Raji (cell line): ENCODE measurements around the gene PYGM.
A peak's percentile ranks its signal among the peaks of the same experiment; 100 is the strongest.

Experiments
- POLR2A ChIP-seq: IDR thresholded peaks from 2 replicates; pipeline ENCODE4 v1.6.1; 2011; ENCODE audit warnings: low read depth, low read length, control low read depth; ENCODE audit not compliant: insufficient read depth

PYGM gene

DNA sequence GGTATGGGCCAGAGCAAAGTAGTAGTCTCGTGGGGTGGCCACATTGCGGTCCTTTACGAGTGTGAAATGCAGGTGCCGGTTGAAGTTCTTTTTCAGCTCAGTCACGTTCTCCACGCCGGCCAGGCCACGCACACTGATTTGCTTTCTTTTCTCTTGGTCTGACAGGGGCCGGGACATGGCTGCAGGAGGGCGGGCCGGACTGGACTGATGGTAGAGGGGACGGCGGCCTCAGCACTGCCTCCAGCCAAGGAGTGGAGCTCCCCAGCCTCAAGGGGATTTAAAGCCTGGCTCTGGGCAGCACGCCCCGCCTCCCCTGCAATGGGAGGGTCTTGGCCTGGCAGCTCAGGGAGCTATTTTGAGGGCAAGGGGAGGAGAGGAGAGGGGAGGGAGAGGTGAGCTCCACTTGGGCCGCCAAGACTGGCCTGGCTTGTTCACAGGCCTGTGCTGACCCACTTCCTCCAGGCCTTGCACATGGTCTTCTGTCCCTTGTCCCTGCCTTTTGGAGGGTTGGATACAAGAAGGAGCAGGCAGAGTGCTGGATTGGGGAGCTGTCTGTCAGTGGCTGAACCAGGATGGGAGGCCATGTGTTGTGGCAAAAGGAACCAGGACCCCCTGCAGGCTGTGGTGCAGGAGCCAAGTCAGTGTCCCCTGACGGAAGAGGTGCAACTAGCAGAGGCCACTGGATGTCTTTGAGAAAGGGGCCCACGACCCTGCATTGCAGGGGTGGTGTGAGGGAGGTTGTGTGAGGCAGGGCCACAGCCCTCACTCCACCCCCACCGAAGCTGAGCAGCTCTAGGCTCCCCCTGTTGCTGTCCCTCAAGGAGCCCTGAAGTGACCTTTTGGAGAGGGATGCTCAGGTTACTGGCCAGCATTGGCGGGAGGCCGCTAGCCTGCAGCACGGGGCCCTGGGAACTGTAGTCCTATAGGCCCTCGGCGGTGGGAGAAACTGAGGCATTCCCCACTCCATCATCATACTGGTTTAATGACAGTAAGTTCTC, at the start of gene PYGM:
Gene PYGM, minus strand, starts transcription at position 253 of the 998 bp plus-strand sequence. Its CDS starts 76 bp downstream, at position 177.
- no peak for TF ChIP-seq POLR2A

DNA sequence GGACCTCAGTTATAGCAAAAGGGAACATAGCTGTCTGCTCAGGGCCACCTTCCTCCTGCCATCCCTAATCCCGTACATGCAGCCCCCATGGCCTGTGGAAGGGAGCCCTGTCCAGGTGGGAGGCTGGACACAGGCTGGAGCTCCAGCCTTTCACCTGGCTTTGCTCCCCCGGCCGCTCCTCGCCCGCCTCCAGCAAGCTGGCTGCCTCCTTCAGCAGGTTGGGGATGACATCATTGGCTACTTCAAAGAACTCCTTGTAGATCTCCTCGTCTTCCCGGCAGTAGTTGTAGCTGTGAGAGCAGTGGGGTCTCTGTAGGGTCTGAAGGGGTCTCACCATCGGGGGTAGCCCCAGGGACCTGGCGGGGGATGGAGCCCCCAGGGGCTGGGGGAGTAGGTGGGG, 45.7 kb upstream of the PYGM start:
- no peak for TF ChIP-seq POLR2A

DNA sequence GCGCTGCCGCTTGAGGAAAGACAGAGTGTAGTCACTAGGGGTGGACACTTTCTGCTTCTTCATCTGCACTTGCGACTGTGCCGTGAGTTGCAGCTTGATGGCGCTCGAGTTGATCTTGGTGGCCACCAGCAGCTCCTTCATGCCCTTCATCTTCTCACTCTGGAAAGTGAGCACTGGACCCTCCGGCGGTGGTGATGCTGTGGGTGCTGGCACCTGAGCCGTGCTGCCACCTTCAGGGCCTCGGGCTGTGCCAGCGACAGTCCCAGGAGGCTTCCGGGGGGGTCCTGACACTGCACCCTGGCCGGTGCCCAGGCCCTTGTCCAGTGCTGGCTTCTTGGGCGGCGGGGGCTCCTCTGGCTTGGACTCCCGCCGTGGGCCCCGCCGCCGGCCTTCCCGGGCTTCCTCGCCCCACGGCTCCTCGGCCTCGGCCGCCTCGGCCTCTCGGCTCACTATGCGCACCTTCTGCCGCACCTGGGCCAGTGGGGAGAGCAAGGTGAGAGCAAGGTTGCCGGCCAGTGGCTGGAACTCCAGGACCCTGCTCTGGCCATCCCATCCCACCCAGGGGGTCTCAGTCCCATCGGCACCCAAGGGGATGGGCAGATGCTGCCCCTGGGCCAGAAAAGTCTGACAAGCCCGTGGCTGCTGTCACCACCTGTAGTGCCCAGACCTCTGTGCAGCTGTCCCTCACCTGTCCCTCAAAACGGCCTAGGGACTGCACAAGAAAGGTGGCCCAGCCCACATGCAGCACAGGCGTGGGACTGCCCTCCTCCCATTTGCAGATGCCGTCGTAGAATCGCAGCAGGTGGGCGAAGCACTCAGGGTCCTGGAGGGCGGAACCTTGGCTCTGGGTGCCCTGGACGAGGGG, 44.8 kb upstream of the PYGM start:
- TF ChIP-seq POLR2A, result no peak

DNA sequence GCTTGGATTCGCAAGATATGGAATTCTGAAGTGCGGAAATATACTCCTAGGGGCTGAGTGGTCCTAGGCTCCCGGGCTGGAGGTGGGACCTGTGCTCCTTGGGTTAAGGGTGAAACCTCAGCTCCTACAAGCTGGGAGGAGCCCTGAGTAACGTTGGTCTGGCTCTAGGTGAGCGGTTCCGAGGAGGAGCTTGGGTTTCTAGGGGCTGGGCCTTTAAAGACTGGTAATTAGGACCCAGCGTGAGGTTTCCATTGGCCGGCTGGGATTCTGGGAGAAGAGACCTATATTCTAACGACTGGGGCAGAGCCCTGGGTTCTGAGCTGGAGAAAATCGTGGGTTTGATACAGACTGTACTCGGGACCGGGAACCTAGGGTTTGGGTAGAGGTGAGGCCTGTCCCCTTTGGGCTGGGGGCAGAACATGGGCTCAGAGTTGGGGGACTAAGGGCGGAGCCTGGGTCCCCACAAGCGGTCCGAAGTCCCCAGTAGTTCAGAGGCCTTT, 44.1 kb upstream of the PYGM start:
- TF ChIP-seq POLR2A, result no peak

DNA sequence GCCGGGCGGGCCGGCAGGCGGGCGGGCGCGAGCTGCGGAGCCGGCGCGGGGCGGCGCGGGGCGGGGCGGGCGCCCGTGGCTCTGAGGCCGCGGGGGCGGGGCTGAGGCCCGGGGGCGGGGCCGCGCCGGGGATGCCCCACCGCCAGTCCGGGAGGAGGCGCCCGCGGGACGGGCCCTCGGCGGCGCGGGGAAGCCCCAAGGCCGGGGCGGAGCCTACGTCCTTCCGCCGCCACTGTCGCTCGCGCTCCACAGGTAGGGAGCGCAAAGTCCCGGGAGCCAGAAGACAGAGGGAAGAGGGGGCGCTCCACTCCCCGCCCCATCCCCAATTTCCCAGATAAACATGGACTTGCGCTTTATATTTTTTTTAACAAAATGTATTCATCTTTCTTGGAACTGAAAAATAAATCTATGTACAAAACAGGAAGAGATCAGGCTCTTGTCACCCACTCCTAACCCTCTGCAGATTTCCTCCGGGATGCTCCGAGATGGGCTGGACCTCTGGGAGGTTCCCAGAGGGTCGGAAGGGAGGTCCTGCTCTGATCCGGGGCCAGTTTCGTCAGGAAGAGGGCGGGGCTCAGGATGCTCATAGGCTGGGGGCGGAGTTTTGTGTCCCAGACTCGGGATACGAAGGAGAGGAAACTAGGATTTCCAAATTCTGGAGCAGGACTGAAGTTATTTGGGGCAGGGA, 43.5 kb upstream of the PYGM start, which contains the start of gene MAP4K2:
Gene MAP4K2, minus strand, starts transcription at position 57 of the 688 bp plus-strand sequence. CDS start 65 bp downstream, outside the sequence.
- peak; percentile 47; the same call in 1 of the 2 replicates for TF ChIP-seq POLR2A

DNA sequence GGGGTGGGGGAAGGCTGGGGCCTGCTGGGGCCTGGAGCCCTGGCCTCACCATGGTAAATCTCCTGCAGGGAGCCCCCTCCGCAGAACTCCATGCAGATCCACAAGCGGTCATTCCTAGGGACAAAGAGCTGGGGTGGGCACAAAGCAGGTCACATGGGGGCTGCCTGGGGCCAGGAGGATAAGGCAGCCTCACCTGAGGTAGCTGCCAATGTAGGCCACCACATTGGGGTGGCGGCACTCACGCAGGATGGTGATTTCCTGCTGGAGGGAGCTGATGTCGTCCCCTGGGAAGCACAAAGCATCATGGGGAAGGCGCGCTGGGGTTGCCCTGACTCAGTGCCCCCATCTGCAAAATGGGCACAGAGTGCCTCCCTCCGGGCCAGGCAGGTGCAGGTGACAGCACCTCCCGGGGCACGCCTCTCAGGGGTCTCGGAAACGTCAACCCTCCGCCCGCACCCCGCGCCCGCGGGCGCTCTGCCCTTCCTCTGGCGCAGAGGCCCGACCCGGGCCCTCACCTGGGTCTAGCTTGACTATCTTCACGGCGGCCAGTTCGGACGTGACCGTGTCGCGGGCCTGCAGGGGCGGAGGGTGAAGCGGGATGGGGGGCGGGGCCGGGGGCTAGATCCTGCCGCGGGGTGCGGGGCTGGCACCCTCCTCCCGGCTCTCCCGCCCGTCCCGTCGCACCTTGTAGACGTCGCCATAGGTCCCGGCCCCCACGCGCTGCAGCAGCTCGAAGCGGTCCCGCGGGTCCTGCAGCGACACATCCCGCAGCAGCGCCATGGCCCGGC, 42.8 kb upstream of the PYGM start:
- peak; percentile 63 for TF ChIP-seq POLR2A

DNA sequence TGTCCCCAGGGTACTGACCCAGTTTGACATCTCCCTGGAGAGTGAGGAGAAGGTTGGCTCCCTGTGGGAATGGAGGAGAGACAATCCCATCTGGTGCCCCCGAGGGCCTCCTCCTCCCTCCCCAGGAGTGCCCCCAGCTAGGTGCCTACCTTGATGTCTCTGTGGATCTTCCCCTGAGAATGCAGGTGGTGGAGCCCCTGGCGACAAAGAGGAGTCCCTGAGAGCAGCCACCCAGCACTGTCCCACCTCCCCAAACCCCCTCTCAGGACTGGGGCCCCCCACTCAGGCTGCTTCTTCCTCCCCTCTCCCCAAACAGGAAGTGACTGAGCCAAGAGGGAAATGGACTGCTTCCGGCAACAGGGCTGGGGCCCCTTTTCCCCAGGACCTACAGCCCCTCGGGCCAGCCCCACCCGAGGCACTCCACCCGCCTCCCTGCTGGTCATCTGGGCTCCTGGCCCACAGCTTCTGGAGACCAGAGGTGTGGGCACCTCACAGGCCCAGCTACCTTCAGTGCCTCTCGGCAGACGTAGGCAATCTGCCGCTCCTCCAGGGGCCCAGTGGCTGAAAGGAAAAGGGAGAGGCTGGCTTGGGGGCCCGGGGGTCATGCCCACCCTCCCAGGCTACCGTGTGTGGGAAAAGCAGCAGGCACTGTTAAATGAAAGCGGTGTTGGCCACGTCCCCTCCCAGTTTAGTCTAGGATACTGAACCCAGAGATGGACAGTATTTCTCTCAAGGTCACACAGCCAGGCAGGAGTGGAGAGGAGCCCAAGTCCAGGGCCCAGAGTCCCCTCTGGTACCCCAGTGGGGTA, 42.0 kb upstream of the PYGM start:
- no peak for TF ChIP-seq POLR2A

DNA sequence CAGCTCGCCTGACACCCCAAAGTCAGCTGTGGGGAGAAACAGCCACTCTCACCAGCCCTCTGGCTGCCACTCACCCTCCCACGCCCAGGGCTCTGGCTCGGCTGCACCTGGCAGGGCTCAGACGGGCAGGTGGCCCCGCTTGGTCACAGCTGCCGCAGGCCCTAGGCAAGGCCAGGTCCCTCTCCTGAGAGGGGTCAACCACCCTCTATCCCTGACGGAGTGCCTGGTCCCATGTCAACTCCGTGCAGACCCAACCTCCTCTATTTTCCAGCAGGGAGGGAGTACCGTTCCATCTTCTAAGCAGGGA, 41.3 kb upstream of the PYGM start:
- no peak for TF ChIP-seq POLR2A

DNA sequence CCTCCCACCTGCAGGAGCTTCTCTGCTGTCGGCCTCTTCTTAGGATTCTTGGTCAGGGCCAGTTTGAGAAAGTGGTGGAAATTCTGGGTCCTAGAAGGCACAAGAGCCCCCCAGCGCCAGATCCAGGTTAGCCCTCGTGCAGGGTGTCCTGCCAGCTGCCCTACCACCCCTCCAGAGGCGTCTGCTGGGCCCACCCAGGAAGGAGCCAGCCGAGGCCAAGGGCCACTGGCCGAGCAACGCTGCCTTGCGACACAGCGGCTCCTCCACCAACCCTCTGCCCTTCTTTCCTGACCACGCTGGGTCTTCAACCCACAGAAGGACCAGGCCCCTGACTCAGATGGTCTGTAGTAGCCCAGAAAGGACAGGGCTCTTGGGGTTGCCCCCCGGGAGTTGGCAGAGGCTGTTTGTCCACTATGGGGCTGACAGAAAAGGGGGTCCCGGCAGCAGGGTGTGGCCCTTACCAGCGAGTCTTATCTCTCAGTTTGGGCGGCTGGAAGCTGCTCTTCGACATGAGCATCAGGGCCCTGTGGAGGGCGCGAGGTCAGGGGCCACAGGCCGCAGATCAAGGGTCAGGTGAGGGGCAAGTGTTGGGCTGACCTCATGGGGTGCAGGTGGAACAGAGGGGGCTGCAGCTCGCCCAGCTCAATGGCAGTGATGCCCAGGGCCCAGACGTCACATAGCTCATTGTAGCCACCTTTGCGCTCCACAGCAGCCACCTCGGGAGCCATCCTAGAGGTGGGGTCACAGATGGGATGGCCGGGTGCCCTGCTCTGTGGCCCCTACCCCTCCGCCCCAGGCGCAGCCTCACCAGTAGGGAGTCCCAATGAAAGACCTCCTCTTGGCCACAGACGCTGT, 40.8 kb upstream of the PYGM start:
- TF ChIP-seq POLR2A, result no peak

DNA sequence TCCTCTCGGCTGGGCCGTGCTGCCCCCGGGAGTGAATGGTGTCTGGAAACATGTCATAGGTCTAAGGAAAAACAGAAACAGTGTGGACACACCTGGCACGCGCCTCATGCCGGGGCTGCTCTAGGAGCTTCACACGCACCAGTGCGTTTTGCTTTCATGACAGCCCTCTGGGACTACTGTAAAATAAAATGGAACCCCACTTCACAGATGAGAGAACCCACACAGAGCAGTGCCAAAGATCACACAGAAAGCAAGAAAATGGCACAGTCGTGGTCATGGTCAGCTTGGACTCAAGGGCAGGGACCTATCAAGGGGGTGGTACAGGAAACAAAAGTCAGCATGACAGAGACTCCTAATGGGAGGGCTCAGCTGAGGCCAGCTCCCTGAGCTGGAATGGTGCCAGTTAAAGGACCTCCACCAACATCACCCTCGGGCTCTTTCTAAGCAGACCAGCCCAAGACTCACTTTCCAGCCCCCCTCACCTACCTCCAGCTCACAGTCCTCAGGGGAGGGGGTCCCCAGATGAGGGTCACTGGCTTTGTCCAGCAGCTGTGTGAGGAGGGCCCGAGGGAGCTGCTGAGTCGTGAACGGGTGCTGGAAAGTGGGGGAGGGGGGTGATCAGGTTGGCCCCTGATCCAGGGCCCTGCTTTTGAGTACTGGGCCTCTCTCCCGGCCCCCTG, 40.0 kb upstream of the PYGM start:
- no peak for TF ChIP-seq POLR2A

DNA sequence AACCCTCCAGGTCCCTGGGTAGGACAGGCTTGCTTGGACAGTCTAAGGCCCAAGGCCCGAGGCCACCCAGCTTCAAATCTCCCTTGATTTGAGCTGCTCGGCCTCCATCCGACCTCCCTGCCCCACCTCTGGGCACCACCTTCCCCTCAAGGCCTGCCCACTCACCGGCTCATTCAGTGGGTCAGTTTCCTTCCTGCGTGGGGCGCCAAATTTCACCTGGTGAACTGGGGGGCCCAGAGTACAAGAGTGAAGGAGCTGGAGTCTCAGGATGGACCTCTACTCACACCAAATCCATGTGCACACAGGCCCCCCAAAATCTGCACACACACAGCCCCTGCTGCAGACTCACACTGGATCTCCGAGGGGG, 39.5 kb upstream of the PYGM start:
- no peak for TF ChIP-seq POLR2A

DNA sequence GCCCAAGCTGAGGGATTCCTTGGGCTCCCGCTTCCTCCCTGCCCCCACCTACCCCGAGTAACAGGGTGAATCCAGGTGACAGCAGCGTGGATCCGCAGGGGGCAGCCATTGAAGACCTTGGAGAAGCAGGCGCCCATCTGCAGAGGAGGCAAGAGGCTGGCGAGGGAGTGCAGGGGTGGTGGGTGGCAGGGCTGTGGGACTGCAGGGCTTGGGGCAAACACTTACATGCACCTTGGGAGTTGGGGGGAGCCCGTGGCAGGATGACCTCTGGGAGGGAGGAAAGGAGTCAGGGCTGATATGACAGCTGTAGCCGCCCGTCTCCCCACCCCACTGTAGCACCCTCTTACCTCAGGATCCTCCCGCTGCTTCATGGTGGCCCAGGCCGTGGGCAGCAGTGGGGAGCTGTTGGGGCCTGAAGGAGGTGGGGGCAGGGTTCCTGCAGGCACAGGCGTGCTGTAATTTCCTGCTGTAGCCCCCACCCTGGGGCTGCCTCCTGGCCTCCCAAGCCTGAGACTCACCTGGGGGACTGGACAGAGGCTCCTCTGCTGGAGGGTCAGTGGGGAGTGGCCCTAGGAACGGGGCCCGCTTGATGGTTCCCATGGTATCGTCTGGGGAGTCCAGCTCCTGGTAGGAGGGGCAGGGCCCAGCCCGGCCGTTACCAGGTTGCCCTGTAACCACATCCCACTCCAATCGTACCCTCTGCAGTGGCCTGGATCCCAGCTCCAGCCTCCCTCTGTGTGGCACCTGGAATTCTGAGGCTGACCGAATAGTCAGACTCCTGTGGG, 37.2 kb upstream of the PYGM start:
- TF ChIP-seq POLR2A, result no peak
